Subcutaneous adipose tissue (tissue), 4 donors: ENCODE measurements around the gene RAET1E. TPM values are rescaled to one million over a fixed set of nuclear protein-coding genes. Genes with fewer than 3 reads are reported as not detected.

ENCODE experiments used
- CTCF ChIP-seq: fragments of 450-650 bp; IDR thresholded peaks from one replicate; pipeline ENCODE4 v1.5.1; 2016; ENCODE audit warnings: low read depth, mild to moderate bottlenecking, control low read depth, antibody characterized with exemption, moderate library complexity
- total RNA-seq, 4 donors: library from RNA; depleted of rRNA; stranded (reverse); fragments of >200 nt; gene quantifications; one replicate each; pipeline ENCODE4 v1.1.0, GENCODE V29; 2016

Gene RAET1E
- total RNA-seq, 4 donors from 2014 or later = 0.94 TPM; not detected in 3

- no peak for TF ChIP-seq CTCF
Measured at GRCh38 chr6:149922642-149923326, 24.9 kb upstream of the RAET1E start, which contains the start of gene RAET1G. Gene RAET1G, minus strand, starts transcription at chr6:149923121. Its CDS starts 111 bp downstream, at chr6:149923010.

GRCh38 chr6:149921361-149921760 lies 23.4 kb upstream of the RAET1E start:
- TF ChIP-seq CTCF = no peak

GRCh38 chr6:149919834-149920225 lies 21.9 kb upstream of the RAET1E start:
- no peak for TF ChIP-seq CTCF

- no peak for TF ChIP-seq CTCF
Measured at GRCh38 chr6:149918151-149918905, 20.4 kb upstream of the RAET1E start.

- no peak for TF ChIP-seq CTCF
Measured at GRCh38 chr6:149917679-149918078, 19.8 kb upstream of the RAET1E start.

- no peak for TF ChIP-seq CTCF
Measured at GRCh38 chr6:149915970-149916865, 18.3 kb upstream of the RAET1E start.
